ENCODE data around the gene AFAP1.

The AFAP1 gene

DNA sequence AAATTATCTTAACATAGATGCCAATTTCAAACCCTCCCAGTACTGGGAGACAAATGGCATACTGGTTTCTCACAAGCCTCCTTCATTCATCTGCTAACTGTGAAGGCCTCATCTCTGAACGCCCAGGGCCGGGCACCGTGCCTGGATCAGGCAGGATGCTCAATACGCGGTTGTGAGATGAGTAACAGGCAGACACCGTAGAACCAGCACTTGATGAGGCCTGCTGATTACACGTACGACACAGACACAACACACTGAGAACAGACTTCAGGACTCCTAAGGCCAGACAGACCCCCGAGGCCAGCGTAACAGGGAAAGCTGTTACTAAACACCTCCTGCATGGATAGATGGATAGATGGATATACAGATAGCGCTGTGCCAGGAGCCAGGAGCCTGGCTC is 154.6 kb downstream of the AFAP1 start:
- peaks cover 0 to 28% (median 16%) of the 10 kb centered on the region in 4 donors for H3K4me1 ChIP-seq
- TF ChIP-seq, protein P1, sequence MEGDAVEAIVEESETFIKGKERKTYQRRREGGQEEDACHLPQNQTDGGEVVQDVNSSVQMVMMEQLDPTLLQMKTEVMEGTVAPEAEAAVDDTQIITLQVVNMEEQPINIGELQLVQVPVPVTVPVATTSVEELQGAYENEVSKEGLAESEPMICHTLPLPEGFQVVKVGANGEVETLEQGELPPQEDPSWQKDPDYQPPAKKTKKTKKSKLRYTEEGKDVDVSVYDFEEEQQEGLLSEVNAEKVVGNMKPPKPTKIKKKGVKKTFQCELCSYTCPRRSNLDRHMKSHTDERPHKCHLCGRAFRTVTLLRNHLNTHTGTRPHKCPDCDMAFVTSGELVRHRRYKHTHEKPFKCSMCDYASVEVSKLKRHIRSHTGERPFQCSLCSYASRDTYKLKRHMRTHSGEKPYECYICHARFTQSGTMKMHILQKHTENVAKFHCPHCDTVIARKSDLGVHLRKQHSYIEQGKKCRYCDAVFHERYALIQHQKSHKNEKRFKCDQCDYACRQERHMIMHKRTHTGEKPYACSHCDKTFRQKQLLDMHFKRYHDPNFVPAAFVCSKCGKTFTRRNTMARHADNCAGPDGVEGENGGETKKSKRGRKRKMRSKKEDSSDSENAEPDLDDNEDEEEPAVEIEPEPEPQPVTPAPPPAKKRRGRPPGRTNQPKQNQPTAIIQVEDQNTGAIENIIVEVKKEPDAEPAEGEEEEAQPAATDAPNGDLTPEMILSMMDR (IDR thresholded peaks at IDR 0.05), result no peak
- peaks cover 9 to 19% (median 17%) of the 10 kb centered on the region in 3 donors for H3K36me3 ChIP-seq
- peak in 1 of 2 donors; percentile 46 for DNase-seq
- intact Hi-C loops (cut with DNase I; ENCODE audit: low total_unique reads), result no loop called here
- H3K27ac ChIP-seq, result no peak overlapping the region
- no peaks in the 10 kb centered on the region for H3K27me3 ChIP-seq
- H3K4me3 ChIP-seq, result no peak overlapping the region
- no peaks in the 10 kb centered on the region for H3K9me3 ChIP-seq

DNA sequence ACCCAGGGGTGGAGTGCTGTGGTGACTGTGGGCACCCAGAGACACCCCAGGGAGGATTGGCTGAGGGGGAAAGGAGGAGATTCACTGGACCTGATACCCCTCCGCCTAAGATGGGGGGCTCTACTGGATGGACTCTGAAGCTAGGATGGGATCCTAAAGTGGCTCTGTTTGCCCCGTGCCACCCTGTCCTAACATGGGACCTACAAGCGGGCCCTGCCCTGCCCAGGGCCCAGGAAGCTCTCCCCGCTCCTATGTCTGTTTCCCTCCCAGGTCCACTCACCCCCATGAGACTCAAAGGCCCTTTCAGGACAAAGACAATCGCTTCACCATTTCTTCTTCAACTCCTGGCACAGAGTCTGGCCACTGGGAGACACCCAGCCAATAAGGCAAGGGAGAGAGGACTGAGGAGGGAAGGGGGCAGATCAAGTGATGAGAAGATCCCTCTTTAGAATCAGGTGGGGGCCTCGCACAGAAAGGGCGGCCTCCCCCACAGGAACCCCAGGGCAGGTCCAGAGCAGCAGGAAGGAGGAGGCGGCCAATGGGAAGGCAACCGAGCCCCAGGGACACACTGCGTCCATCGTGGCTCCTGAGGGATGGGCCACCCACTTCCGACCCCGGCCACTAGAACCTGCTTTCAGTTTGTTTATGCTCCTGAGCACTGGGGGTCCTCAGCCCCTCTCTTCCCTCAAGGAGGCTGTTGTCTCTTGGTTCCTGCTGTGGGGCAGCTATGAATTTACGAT is 155.4 kb downstream of the AFAP1 start:
- Histone ChIP-seq H3K4me1 (peaks cover 0 to 28% (median 16%) of the 10 kb centered on the region in 4 donors), H3K36me3 (peaks cover 9 to 19% (median 17%) of the 10 kb centered on the region in 3 donors), H3K27ac (peak overlapping the region; percentile 60 to 74), H3K4me3 (no peak overlapping the region), H3K27me3 (no peaks in the 10 kb centered on the region), H3K9me3 (no peaks in the 10 kb centered on the region)
- TF ChIP-seq, protein P1 (IDR thresholded peaks at IDR 0.05), result no peak
- DNase-seq, result peak in 1 of 2 donors; percentile 47
- intact Hi-C loops (cut with DNase I; ENCODE audit: low total_unique reads), result no loop called here

DNA sequence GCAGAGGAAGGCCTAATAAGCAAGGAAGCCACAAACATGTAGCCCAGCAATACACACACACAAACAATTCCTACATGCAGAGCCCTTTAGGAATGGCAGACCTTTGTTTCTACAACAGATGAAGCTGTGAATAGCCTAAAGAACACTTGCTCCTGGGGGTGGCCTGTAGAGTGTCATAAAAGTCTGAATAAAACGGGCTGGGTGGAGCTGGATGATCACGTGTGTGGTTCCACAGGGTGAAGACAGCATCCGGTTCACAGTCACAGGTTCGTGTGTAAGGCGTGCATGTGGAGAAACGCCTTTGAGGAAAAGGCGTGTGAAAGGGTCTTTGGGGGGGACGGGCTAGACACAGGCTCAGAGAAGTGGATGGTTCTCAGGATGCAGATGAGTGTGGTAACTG is 156.1 kb downstream of the AFAP1 start:
- intact Hi-C loops (cut with DNase I; ENCODE audit: low total_unique reads), result no loop called here
- H3K4me1 ChIP-seq, result peaks cover 0 to 28% (median 17%) of the 10 kb centered on the region in 4 donors
- H3K9me3 ChIP-seq, result no peaks in the 10 kb centered on the region
- peaks cover 14 to 22% (median 20%) of the 10 kb centered on the region in 3 donors for H3K36me3 ChIP-seq
- TF ChIP-seq, protein P1 (IDR thresholded peaks at IDR 0.05), result no peak
- H3K4me3 ChIP-seq, result no peak overlapping the region
- peak overlapping the region; percentile 60 to 74 for H3K27ac ChIP-seq
- H3K27me3 ChIP-seq, result no peaks in the 10 kb centered on the region
- DNase-seq, result peak in 1 of 2 donors; percentile 23

GRCh38 chr4:7782783-7783182 is 156.9 kb downstream of the AFAP1 start:
- intact Hi-C loops (cut with DNase I; ENCODE audit: low total_unique reads), result no loop called here
- Histone ChIP-seq H3K27ac (peak overlapping the region; percentile 60 to 74), H3K27me3 (no peaks in the 10 kb centered on the region), H3K4me3 (no peak overlapping the region), H3K36me3 (peaks cover 19 to 30% (median 28%) of the 10 kb centered on the region in 3 donors), H3K9me3 (no peaks in the 10 kb centered on the region), H3K4me1 (peaks cover 0 to 28% (median 17%) of the 10 kb centered on the region in 4 donors)
- TF ChIP-seq, protein P1 (IDR thresholded peaks at IDR 0.05), result no peak
- no peak for DNase-seq

DNA sequence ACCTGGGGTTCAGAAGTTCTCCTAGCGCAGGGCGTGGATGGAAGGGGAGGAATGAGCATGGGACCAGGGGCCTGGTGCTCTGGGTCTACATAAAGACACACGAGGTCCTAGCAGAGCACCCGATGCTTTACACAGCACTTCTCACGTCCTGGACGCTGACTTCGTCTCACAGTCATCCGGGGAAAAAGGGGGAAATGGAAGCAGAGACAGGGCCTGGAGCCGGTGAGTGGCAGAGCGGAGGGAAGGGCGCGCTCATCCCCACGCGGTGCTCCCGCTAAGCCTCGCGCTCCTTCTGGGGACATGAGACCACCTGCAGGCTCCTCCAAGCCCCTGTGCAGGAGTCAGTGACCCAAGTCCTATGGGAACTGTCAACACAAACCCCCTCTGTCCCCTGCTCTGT is 157.7 kb downstream of the AFAP1 start:
- intact Hi-C loops (cut with DNase I; ENCODE audit: low total_unique reads), result no loop called here
- peaks cover 0 to 28% (median 17%) of the 10 kb centered on the region in 4 donors for H3K4me1 ChIP-seq
- H3K36me3 ChIP-seq, result peaks cover 19 to 38% (median 36%) of the 10 kb centered on the region in 3 donors
- H3K27me3 ChIP-seq, result no peaks in the 10 kb centered on the region
- TF ChIP-seq, protein P1 (IDR thresholded peaks at IDR 0.05), result no peak
- peak in 1 of 2 donors; percentile 50 for DNase-seq
- H3K4me3 ChIP-seq, result no peak overlapping the region
- H3K27ac ChIP-seq, result peak overlapping the region; percentile 60 to 74
- H3K9me3 ChIP-seq, result no peaks in the 10 kb centered on the region
